Measurements from ENCODE around the gene SMKR1.

DNA sequence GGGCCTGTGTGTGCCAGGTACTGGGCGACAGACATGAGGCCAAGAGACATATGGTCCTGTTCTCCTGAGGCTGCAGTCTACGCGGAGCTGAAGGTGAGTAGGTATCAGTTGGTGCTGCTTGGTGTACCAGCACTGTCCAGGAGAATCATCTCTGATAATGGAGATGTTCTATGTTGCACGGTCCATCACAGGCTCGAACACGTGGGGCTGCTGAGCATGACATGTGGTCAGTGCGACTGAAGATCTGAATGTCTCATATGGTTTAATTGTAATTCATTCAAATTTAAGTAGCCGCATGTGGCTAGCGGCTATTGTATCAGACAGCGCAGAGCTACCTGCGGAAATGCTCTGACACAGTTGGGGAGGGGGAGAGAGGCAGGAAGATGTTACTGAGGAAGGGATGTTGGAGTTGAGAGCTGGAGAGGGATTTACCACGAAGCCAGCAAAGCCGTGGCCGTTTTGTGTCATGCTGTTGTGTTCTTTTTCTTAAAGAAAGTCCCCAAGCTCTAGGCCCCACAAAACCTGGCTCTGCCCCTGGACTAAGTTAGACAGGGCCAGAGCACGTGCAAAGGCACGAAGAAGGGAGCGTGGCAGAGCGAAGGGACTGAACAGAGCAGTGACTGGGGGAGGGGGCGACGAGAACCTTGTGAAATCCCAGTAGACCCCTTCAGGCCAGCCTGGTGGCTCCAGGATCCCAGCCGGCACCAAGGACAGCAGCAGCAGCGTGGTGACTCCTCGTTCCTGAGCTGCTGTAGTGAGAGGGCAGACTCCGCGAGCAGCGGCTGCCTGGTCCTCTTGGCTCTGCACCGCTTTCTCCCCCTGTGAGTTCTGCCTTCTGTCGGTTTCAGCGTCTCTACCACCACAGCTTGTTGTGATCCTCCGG is 20.0 kb downstream of the SMKR1 start:
- TF ChIP-seq ZNF274 (IDR thresholded peaks at IDR 0.05; ENCODE audit: low read depth, low read length) (no peak), YY1 (IDR thresholded peaks at IDR 0.05; ENCODE audit: insufficient read depth, insufficient read length) (no peak)
